ELR (cell line): ENCODE measurements around the gene IFITM10.

Source experiments
- DNase-seq: peaks from one replicate; pipeline ENCODE4 v3.0.0-alpha.2; 2015; ENCODE audit warnings: low read depth

Gene IFITM10

GRCh38 chr11:1750481-1750839 lies at the start of gene IFITM10:
Gene IFITM10, minus strand, starts transcription at chr11:1750595. Its CDS starts 153 bp downstream, at chr11:1750442.
- DNase-seq: no peak

- DNase-seq: no peak
Observed at GRCh38 chr11:1797391-1798125, 47.2 kb upstream of the IFITM10 start.

GRCh38 chr11:1796413-1797011 lies 46.1 kb upstream of the IFITM10 start:
- DNase-seq: no peak

GRCh38 chr11:1793081-1793480 lies 42.7 kb upstream of the IFITM10 start:
- DNase-seq: no peak

GRCh38 chr11:1792461-1792860 lies 42.1 kb upstream of the IFITM10 start:
- no peak for DNase-seq

- no peak for DNase-seq
Observed at GRCh38 chr11:1791912-1792311, 41.5 kb upstream of the IFITM10 start.

- no peak for DNase-seq
Observed at GRCh38 chr11:1786466-1786865, 36.1 kb upstream of the IFITM10 start.

- no peak for DNase-seq
Observed at GRCh38 chr11:1785749-1786413, 35.5 kb upstream of the IFITM10 start.

- DNase-seq: no peak
Observed at GRCh38 chr11:1784761-1785650, 34.6 kb upstream of the IFITM10 start.

GRCh38 chr11:1783725-1784529 lies 33.5 kb upstream of the IFITM10 start:
- DNase-seq: no peak

GRCh38 chr11:1782831-1783724 lies 32.7 kb upstream of the IFITM10 start:
- DNase-seq: peak; percentile 71

- DNase-seq: no peak
Observed at GRCh38 chr11:1782031-1782590, 31.7 kb upstream of the IFITM10 start.

GRCh38 chr11:1781593-1781975 lies 31.2 kb upstream of the IFITM10 start:
- DNase-seq: no peak

GRCh38 chr11:1780700-1781592 lies 30.6 kb upstream of the IFITM10 start:
- DNase-seq: no peak

- DNase-seq: no peak
Observed at GRCh38 chr11:1779806-1780699, 29.7 kb upstream of the IFITM10 start.

- no peak for DNase-seq
Observed at GRCh38 chr11:1779034-1779805, 28.8 kb upstream of the IFITM10 start.
